Right cardiac atrium (tissue), 5 donors: ENCODE measurements around the gene RBM12. TPM values are rescaled to one million over a fixed set of nuclear protein-coding genes. Genes with fewer than 3 reads are reported as not detected.

ENCODE experiments used
- ATAC-seq, 2 donors: fragments of 200-7000 bp; cut with Tn5 transposase; one replicate each; pipeline versions ENCODE4 v1.8.0 to v1.9.1; 2020; ENCODE audit warnings: moderate library complexity in 2 of 2, mild to moderate bottlenecking in 1 of 2
- DNase-seq, 3 donors: peaks; one replicate each; pipeline ENCODE4 v3.0.0-alpha.2; 2020
- H3K27ac ChIP-seq: one replicate; pipeline ENCODE4 v1.5.1; 2013; ENCODE audit warnings: mild to moderate bottlenecking, low read length, control low read depth, moderate library complexity
- H3K27me3 ChIP-seq: one replicate; pipeline ENCODE4 v1.6.1; 2013; ENCODE audit not compliant: control insufficient read depth, insufficient read depth
- H3K4me1 ChIP-seq: one replicate; pipeline ENCODE4 v1.6.1; 2013; ENCODE audit warnings: low read length; ENCODE audit not compliant: control insufficient read depth, insufficient read depth
- H3K4me3 ChIP-seq: one replicate; pipeline ENCODE4 v1.5.1; 2013; ENCODE audit warnings: low read length, control low read depth
- H3K9me3 ChIP-seq: one replicate; pipeline ENCODE4 v1.6.1; 2013; ENCODE audit warnings: low read length; ENCODE audit not compliant: control insufficient read depth
- WGBS: extraction: QIAGEN DNeasy Blood & Tissue Kit; methylation state at CpG from one replicate; pipeline ENCODE4 v1.1.7; 2013; 5-methylcytosine and 5-hydroxymethylcytosine counted together
- intact Hi-C, 4 donors: fragments of 100-400 bp; cut with DNase I; formaldehyde crosslinking; loops; one replicate each; pipeline versions ENCODE4 v1.11.0 to v1.14.0; 2022 to 2023
- polyA plus RNA-seq: library from polyadenylated mRNA; stranded (reverse); fragments of 200-250 nt; gene quantifications from one replicate; pipeline ENCODE4 v1.2.3, GENCODE V29; 2013
- total RNA-seq, 4 donors: library from RNA; stranded (reverse); fragmentation: NEBNext Ultra II Directional; extraction: Animal tissue kit (Norgen Biotek cat#: 25700); gene quantifications; one replicate each; pipeline ENCODE4 v1.2.1, GENCODE V29; 2021
- donor health status: healthy with polysubstance abuse.
- donor health status: DM: no; HTN: yes; CAD: no.
- donor health status: DM: no; HTN: no; CAD: no.
- donor health status: DM: no; HTN: yes; CAD: no; lungs with severe emphysema.
- donor health status: DM: yes; HTN: yes; CAD: no.

The RBM12 gene
- total and polyA plus RNA-seq, 5 donors = 8.7 to 59.1 (median 49.3) TPM

DNA sequence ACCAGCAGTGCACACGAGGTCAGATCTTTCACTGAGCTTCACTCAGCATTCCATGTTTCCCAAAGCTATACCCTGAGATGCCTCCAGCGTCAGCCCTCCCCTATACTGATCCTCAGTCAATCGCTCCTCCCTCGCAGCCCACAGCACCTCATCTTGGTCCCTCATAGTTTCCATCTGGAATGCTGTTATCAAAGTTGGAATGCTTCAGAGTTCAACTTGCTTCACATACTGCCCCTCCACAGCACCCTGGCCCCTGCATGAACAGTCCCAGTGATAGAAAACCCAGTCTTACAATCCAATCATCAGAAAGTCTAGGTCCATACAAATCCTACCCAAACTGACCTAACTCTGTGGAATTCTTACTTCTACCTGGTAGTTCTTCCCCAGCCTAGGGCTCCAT is 29.0 kb downstream of the RBM12 start:
- peak; percentile 18 to 48 for ATAC-seq
- Histone ChIP-seq H3K4me3 (no peak overlapping the region), H3K9me3 (no peaks in the 10 kb centered on the region), H3K4me1 (peaks cover 12% of the 10 kb centered on the region), H3K27me3 (no peaks in the 10 kb centered on the region), H3K27ac (no peak overlapping the region)
- WGBS = 36% methylated on average over 4 of the region's 4 CpGs
- intact Hi-C loops = no loop called here
- DNase-seq = no peak

DNA sequence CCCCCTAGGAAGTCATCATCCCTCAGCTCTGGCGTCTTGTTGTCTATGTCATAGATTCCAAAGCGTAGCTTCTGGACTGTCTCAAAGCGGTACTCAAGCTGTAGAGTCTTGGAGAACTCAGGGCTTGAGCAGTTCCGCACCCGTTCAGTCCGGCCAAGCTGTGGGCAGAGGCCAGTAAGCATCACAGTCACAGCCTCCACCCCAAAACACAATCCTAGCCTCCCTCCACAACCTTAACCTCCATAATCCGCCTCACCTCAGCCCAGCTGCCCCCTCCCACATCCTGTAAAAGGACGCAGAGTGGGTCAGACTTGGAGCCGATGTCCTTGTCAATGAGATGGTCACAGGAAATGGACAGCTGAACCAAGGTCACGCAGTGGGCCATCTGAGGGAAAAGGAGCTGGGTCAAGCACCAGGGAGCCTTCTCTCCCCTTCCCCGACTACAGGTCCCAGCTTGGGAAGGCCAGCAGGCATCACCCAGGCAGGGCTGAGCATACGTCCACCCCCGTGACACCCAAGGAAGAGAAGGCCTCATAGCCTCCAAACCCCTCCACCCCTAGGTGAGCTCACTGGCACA is 32.1 kb downstream of the RBM12 start:
- no peaks in the 10 kb centered on the region for H3K9me3 ChIP-seq
- intact Hi-C loops = no loop called here
- WGBS = 94% methylated on average over 13 of the region's 13 CpGs
- DNase-seq (no peak), ATAC-seq (no peak)
- no peak overlapping the region for H3K27ac ChIP-seq
- H3K4me3 ChIP-seq = no peak overlapping the region
- H3K4me1 ChIP-seq = peaks cover 10% of the 10 kb centered on the region
- no peaks in the 10 kb centered on the region for H3K27me3 ChIP-seq

DNA sequence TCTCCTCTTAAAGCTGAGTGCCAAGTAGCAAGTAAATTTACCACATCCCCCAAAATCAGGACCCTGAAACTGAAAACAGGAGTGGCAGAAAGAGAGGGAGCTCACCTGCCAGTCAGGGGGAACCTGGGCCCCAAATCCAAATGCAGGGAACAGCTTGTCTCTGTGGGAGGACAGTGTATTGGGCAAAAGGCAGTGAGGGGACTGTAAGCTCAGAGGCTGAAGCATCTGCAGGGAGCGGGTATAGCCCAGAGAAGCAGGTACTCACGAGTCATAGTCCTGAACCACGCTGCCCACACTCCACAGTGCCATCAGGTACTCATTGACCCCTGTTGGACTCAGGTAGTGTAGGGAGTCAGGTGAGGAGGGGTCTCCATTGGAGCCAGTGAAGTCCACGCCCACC is 34.1 kb downstream of the RBM12 start:
- no peaks in the 10 kb centered on the region for H3K27me3 ChIP-seq
- ATAC-seq (no peak), DNase-seq (no peak)
- intact Hi-C loops = no loop called here
- no peaks in the 10 kb centered on the region for H3K9me3 ChIP-seq
- H3K4me1 ChIP-seq = peaks cover 4% of the 10 kb centered on the region
- no peak overlapping the region for H3K4me3 ChIP-seq
- H3K27ac ChIP-seq = no peak overlapping the region
- 94% methylated on average over 4 of the region's 4 CpGs for WGBS

DNA sequence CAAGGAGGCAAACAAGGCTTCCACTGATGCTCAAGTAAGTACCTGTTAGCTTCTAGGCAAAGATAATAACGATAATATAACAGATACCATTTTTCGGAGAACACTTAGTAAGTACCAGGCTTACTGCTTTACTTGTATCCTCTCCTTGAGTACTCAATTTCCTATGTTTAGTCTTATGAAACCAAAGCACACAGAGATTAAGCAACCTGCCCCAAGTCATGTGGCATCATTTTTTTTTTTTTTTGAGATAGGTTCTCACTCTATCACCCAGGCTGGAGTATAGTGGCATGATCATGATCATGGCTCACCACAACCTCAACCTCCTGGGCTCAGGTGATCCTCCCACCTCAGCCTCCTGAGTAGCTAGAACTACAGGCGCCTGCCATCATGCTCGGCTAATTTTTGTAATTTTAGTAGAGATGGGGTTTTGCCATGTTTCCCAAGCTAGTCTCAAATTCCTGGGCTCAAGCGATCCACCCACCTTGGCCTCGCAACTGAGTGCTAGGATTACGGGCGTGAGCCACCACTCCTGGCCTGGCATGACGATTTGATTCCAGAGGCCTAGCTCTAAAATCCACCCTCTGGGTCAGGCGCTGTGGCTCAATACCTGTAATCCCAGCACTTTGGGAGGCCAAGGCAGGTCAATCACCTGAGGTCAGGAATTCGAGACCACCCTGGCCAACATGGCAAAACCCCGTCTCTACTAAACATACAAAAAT is 35.1 kb downstream of the RBM12 start:
- H3K9me3 ChIP-seq = no peaks in the 10 kb centered on the region
- H3K27me3 ChIP-seq = no peaks in the 10 kb centered on the region
- intact Hi-C loops = no loop called here
- H3K4me3 ChIP-seq = no peak overlapping the region
- no peak for ATAC-seq
- no peak for DNase-seq
- H3K4me1 ChIP-seq = no peaks in the 10 kb centered on the region
- no peak overlapping the region for H3K27ac ChIP-seq
- 93% methylated on average over 12 of the region's 12 CpGs for WGBS

DNA sequence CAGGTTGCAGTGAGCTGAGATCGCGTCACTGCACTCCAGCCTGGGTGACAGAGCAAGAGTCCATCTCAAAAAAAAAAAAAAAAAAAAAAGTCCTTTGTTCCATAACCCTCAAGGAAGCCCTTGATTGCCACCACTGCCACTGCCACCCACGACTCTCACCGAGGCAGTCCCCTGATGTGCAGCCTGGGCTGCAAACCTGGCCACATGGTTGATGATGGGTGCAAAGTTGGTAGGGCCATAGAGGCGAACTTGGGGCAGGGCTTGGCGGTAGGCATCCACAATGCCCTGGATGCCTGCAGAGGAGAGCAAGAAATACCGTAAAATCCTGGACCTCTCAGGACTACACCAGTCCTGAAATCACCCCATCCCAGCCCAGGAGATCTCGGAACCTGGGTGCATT is 37.6 kb downstream of the RBM12 start:
- intact Hi-C loops = no loop called here
- Histone ChIP-seq H3K27ac (no peak overlapping the region), H3K9me3 (no peaks in the 10 kb centered on the region), H3K27me3 (no peaks in the 10 kb centered on the region), H3K4me3 (no peak overlapping the region), H3K4me1 (no peaks in the 10 kb centered on the region)
- no peak for ATAC-seq
- DNase-seq = no peak
- 95% methylated on average over 8 of the region's 8 CpGs for WGBS

DNA sequence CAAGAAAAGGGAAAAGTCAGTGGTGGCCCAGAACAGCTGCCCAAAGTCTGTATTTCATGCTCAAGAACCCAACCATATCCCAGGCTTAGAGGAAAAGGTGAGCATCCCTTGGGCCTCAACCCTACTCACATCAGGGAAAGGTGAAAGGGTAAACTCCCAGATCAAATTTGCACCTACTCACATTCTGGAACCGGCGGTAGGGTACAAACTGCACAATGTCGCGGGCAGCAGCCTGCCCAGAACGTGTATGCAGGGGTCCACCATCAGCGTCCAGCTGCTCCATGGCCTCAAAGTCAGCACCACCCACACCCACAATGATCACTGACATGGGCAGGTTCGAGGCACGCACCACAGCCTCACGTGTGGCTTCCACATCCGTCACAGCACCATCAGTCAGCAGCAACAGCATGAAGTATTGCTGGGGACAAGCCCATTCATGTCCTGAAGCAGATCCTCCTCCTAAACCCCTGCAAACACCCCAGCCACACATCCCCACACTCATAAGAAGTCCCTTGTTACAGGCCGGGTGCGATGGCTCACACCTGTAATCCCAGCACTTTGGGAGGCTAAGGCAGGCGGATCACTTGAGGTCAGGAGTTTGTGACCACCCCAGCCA is 38.2 kb downstream of the RBM12 start:
- H3K27ac ChIP-seq = no peak overlapping the region
- no peak for DNase-seq
- H3K4me3 ChIP-seq = no peak overlapping the region
- H3K9me3 ChIP-seq = no peaks in the 10 kb centered on the region
- WGBS = 94% methylated on average over 13 of the region's 13 CpGs
- intact Hi-C loops = no loop called here
- H3K27me3 ChIP-seq = no peaks in the 10 kb centered on the region
- H3K4me1 ChIP-seq = no peaks in the 10 kb centered on the region
- ATAC-seq = no peak

DNA sequence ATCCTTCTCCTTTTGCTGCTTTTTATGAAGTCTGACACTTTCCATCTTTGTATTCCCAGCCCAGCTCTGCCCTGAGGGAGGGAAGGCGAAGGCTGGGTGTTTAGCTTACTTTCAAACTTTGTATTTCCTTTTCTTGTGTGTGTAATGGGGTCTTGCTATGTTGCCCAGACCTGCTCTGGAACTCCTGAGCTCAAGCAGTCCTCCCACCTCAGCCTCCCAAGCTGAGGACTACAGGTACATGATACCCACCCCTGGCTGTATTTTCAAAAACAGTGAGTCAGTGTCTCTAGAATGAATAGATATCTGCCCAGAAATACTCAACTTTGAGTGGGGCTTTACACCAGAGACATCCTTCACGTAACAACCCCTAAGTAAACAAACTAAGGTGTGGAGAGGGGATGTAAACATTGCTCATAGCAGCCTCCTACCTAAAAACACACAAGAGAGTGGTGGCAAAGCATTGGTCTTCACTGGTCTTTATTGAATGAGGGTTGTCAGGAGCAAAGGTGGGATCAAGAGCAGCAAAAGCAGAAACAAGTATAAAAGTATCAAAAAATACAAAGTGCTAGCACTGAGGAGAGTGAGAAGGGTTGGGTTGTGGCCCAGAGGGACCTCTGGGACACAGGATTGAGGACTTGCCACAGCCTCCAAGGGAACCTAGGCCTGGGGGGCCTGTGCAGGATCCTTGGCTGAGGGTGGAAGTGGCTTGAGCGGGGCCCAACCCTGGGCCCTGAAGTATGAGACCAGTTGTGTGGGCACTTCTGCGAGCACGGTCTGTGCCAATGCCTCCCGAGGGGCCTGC is 38.9 kb downstream of the RBM12 start:
- intact Hi-C loops = no loop called here
- WGBS = 96% methylated on average over 6 of the region's 6 CpGs
- peak in 1 of 2 donors; percentile 25 for ATAC-seq

DNA sequence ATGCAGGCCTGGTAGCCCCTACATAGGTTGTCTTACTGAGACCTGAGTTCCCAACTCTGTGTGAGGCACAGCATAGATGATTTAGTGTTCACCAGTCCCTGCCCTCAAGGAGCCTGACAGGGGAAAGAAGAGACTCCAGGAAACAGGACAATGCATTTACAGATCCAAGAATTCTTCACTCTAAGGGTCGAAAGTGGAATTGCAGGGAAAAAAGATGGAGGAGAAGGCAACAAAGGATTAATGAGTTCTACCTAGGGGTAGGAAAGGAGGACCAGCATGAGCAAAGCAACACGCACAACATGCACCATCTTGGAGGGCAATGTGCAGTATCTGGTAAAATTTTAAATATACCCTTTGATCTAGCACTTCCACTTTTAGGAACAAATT is 43.1 kb downstream of the RBM12 start:
- WGBS = 87% methylated on average over 2 of the region's 2 CpGs
- peaks cover 6% of the 10 kb centered on the region for H3K4me1 ChIP-seq
- DNase-seq (no peak), ATAC-seq (no peak)
- no peaks in the 10 kb centered on the region for H3K27me3 ChIP-seq
- no peak overlapping the region for H3K27ac ChIP-seq
- H3K9me3 ChIP-seq = no peaks in the 10 kb centered on the region
- intact Hi-C loops = no loop called here
- no peak overlapping the region for H3K4me3 ChIP-seq

More for the DNA sequence above, 38.9 kb downstream of the RBM12 start:
- Histone ChIP-seq H3K9me3 (no peaks in the 10 kb centered on the region), H3K27ac (no peak overlapping the region), H3K27me3 (no peaks in the 10 kb centered on the region), H3K4me3 (no peak overlapping the region), H3K4me1 (no peaks in the 10 kb centered on the region)
- DNase-seq = no peak

DNA sequence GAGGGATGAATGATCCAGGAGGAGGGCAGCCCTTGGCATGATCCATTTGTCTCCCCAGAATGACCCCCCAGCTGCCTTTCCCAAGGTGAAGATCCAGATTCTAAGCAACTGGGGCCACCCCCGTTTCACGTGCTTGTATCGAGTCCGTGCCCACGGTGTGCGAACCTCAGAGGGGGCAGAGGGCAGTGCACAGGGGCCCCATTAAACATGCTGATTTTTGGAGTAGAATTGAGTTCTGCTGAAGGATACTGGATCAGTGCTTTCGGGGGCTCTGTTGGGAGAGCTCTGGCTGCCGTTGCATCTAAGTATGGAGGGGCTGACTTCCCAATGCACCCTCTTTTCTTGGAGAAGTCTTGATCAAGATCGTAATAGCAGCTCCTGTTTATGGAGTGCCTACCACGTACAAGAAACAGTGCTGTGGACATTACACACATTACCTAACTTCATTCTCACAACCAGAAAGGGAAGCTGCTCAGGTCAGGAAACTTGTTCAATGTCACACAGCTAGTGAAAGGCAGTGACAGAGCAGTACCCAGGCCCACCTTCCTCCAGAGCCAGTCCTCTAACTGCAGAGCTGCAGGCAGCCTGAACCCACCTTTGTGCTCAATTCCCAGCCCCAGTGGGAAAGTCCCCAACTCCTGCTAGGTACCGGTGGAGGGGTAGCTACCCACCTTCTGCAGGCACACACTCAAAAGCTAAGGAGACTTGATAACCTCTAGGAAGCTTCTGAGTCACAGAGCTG is 43.7 kb downstream of the RBM12 start:
- WGBS = 92% methylated on average over 11 of the region's 11 CpGs
- peaks cover 6% of the 10 kb centered on the region for H3K4me1 ChIP-seq
- DNase-seq = no peak
- H3K9me3 ChIP-seq = no peaks in the 10 kb centered on the region
- no peak for ATAC-seq
- no peak overlapping the region for H3K4me3 ChIP-seq
- H3K27me3 ChIP-seq = no peaks in the 10 kb centered on the region
- intact Hi-C loops = no loop called here
- no peak overlapping the region for H3K27ac ChIP-seq

DNA sequence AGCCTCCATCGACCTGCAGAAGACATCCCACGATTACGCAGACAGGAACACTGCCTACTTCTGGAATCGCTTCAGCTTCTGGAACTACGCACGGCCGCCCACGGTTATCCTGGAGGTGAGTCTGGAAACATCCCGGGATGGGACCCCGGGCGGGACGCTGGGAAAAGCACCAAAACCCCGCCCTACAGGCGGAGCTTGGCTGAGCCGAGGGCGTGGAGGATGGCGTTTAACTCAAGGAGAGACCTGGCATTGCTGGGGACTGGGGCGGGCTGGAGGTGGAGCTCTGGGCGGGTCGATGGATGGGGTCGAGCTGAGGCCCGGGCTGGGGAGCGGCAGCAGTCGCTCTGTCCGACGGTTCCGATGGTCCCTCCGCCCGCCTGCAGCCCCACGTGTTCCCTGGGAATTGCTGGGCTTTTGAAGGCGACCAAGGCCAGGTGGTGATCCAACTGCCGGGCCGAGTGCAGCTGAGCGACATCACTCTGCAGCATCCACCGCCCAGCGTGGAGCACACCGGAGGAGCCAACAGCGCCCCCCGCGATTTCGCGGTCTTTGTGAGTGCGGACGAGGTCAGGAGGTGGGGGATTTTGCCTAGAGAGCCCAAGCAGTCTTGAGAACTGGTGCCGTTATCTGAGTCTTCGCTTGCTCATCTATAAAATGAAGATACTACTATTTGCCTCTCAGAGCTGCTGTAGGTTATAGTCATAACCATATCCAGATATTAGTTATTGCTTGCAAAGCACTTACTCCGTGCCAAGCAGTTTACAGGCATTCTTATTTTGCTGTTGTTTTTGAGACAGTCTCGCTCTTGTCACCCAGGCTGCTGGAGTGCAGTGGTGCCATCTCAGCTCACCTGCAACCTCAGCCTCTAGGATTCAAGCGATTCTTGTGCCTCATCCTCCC is 45.3 kb downstream of the RBM12 start:
- Histone ChIP-seq H3K27ac (no peak overlapping the region), H3K4me1 (peaks cover 6% of the 10 kb centered on the region), H3K9me3 (no peaks in the 10 kb centered on the region), H3K4me3 (peak overlapping the region; percentile 60), H3K27me3 (no peaks in the 10 kb centered on the region)
- intact Hi-C loops = no loop called here
- 5% methylated on average over 49 of the region's 49 CpGs for WGBS
- ATAC-seq = peak; percentile 55 to 58
- peak; percentile 82 to 94 (median 93) for DNase-seq
